C4-2B (cell line): Measurements from ENCODE around the gene GBGT1.

Experiments used
- H3K27ac ChIP-seq: fragments of 450-650 bp; 2 replicates; pipeline ENCODE4 v1.5.1; 2017
- ZFX ChIP-seq: fragments of 450-650 bp; IDR thresholded peaks from 2 replicates; pipeline ENCODE4 v1.6.1; 2017
- TF ChIP-seq, protein P1 (sequence below): fragments of 450-650 bp; conservative IDR thresholded peaks from 2 replicates; pipeline ENCODE4 v1.5.1; 2017; ENCODE audit warnings: mild to moderate bottlenecking

GBGT1 gene

DNA sequence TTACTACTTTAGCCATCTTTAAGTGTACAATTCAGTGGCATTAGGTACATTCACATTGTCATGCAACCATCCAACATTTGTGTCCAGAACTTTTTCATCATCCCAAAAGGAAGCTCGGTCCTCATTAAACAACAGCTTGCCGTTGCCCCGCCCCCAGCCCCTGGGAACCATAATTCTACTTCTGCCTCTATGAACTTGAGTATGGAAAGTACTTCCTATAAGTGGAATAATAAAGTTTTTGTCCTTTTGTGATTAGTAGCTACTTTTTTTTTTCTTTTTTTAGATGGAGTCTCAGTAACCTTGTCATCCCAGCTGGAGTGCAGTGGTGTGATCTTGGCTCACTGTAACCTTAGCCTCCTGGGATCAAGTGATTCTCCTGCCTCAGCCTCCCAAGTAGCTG is 5.0 kb downstream of the GBGT1 start:
- no peak overlapping the region for H3K27ac ChIP-seq
- no peak for TF ChIP-seq ZFX
- TF ChIP-seq, protein P1, sequence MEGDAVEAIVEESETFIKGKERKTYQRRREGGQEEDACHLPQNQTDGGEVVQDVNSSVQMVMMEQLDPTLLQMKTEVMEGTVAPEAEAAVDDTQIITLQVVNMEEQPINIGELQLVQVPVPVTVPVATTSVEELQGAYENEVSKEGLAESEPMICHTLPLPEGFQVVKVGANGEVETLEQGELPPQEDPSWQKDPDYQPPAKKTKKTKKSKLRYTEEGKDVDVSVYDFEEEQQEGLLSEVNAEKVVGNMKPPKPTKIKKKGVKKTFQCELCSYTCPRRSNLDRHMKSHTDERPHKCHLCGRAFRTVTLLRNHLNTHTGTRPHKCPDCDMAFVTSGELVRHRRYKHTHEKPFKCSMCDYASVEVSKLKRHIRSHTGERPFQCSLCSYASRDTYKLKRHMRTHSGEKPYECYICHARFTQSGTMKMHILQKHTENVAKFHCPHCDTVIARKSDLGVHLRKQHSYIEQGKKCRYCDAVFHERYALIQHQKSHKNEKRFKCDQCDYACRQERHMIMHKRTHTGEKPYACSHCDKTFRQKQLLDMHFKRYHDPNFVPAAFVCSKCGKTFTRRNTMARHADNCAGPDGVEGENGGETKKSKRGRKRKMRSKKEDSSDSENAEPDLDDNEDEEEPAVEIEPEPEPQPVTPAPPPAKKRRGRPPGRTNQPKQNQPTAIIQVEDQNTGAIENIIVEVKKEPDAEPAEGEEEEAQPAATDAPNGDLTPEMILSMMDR = no peak

DNA sequence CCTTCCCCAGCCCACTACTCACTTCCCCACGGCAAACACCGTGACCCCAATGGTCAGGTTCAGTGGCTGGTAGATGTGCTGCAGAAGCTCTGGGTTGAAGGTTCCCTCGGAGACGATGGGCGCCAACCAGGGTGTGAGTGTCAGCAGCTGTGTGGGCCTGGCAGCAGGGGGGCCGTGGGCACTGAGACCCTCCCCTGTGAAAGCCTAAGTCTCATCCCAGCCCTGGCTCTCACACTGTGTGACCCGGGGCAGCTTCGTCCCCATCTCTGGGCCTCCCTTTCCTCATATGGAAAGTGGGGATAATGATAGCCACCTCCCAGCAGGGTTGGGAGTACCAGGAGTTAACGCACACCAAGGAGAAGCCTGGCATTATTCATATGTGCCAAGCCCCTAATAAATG is 8.6 kb downstream of the GBGT1 start:
- TF ChIP-seq, protein P1 = no peak
- no peak for TF ChIP-seq ZFX
- H3K27ac ChIP-seq = no peak overlapping the region

DNA sequence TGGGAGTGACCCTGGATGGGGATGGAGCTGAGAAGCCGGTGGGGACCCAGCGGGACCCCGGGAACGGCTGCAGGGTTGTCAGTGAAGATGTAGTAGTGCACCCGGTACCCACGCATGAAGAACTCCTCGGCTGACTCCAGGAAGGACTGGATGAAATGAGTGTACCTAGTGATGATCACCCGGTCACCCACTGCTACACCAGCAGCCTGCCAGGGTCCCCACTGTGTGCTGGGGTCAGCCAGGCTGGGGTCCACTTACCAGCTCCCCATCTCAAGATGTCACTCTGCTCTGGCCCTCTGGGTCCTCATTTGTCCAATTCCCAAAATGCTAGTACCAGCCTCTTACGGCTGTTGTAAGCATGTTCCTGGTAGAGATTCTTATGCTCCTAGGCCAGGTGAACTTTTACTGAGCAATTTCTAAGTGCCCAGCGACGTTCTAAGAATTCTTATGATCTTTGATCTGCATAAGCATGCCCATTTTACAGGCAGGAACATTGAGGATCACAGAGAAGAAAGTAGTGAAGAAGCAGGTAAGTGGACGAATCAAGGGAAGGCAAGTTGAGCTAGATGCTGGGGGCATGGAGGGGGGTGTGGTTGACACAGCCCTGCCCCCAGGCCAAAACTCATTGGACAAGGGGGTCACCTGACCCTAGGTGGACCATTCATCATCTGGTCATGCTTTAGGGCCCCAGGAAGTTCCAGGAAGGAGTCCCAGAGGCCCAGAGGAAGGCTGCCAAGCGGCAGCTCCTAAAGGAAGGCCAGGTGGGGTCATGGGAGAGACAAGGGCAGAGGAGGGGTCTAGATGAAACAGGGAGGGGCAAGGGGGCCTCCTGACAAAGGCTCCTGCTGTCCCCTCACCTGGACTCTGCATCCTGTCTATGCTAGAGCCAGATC is 9.4 kb downstream of the GBGT1 start:
- H3K27ac ChIP-seq = no peak overlapping the region
- no peak for TF ChIP-seq ZFX
- TF ChIP-seq, protein P1 = no peak

DNA sequence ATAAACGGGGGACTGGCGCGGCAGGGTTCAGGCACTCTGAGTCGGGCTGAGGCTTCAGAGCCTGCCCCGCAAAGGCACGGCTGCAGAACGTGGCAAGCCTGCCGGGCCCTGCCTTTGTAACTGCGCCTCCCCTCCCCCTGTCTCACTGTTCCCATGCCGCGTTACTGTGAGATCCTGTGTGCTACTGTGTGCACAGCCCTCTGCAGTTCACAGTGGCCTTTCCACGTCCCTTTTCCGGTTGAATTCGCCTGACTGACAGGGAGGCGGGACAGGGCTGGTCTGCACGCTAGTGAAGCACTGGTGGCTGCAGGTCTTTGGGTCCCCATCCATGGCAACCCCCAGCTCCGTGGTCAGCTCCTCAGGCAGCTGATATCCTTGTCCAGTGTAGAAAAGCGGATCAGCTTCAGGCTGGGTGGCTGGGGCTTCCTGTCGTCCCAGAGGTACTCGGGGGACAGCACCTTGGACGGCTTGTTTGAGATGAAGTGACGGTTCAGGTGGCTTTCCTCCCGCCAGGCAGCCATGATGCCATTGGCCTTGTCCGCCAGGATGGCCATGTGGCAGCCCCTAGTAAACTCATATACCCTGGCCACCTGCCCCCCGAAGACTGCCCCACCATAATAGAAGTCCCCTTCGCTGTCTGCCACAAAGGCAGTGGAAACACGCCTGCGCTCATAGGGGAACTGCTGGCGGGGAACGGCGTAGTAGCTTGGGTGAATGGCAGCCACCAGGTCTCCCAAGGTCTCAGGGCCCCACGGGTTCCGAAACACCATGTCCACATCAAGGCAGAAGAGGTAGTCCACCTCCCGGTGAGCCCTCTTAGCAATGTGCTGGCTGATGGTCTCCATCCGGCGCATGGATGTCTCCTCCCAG is 10.3 kb downstream of the GBGT1 start:
- TF ChIP-seq, protein P1 = no peak
- no peak for TF ChIP-seq ZFX
- H3K27ac ChIP-seq = no peak overlapping the region

DNA sequence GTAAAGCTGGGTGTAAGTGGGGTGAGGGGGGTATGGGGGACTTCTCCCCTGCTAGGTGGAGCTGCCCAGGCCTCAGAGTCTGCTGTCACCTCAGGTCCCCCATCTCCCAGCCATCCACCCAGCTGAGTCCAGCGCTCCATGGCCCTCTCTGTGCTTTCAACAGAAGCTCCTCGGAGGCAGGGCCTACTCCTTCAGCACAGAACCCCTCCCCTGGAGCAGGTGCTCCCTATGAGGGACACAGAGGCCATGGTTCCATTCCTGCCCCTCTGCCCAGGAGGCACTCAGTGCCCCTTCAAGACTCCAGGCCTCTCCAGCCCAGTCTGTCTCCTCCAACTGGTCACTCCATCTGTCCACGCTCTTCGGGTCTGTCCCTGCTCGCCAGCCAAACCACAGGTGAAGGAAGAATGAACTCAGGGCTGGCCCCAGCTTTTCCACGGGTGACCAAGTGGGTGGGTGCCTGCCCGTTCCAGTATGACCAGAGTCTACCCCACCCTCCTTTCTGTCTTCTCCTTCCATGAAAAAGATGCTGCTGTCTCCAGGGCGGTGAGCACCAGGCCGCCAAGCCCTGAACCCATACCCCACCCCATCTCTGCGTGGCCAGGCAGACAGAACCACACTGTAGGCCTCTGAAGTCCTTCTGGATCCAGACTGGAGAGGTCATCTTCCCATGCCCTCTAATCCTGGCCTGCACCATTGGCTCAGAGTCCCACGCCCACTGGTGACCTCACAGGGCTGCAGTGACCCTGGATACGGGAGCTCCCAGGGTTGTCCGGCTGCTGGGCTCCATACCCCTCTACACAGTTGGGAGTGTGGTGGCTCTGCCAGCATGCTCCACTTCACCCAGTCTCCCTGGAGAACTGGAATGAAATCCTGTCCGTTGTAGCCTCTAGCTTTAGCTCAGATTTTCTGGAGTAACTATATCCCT is 11.9 kb downstream of the GBGT1 start:
- TF ChIP-seq, protein P1 = no peak
- TF ChIP-seq ZFX = no peak
- H3K27ac ChIP-seq = no peak overlapping the region

DNA sequence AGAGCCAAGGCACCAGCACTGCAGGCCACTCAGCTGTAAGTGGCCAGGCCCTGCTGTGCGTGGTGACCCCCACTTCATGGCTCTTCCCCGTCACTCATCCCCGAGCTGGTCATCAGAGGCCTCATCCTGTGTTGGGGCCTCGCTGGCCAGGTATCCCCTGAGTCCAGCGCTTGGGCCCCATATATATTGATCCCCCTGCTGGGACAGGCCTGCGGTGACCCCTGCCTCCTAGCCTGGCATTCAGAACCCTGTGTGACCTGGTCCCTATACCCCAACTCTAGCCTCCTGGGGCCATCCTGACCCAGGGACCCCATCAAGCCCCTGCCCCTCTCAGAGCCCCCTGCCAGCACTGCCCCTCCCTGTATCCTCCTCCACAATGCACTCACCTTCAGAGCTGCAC is 12.7 kb downstream of the GBGT1 start:
- no peak overlapping the region for H3K27ac ChIP-seq
- no peak for TF ChIP-seq ZFX
- TF ChIP-seq, protein P1 = no peak
